Activated T-cell treated with anti-CD3 and anti-CD28 coated beads, Interleukin-2, amount 50 U/mL, for 72 hours (primary cell): ENCODE results near the gene ABHD17A. TPM values are rescaled to one million over a fixed set of nuclear protein-coding genes. Genes with fewer than 3 reads are reported as not detected.

Experiments
- ATAC-seq, 2 donors: fragments of 150-1000 bp; cut with Tn5 transposase; replicated peaks in 1 of 2; 2 replicates each; pipeline ENCODE4 v1.10.0; 2021; ENCODE audit warnings: moderate library complexity in 2 of 2, mild to moderate bottlenecking in 1 of 2
- DNase-seq, 2 donors: peaks; one replicate each; pipeline ENCODE4 v3.0.0; 2021 to 2022; ENCODE audit warnings: mixed read lengths in 1 of 2
- H3K27ac Mint-ChIP-seq: one replicate; pipeline ENCODE4 v1.8.0; 2022; ENCODE audit warnings: mild to moderate bottlenecking, moderate library complexity, mixed read lengths
- H3K27me3 Mint-ChIP-seq: one replicate; pipeline ENCODE4 v1.8.0; 2022; ENCODE audit warnings: low read depth, mixed read lengths
- H3K36me3 Mint-ChIP-seq, 2 donors: one replicate each; pipeline ENCODE4 v1.8.0; 2022; ENCODE audit warnings: mixed read lengths in 2 of 2, mild to moderate bottlenecking in 1 of 2; ENCODE audit not compliant: insufficient read depth in 2 of 2
- H3K4me1 Mint-ChIP-seq: one replicate; pipeline ENCODE4 v1.8.0; 2022; ENCODE audit warnings: low read depth, mixed read lengths
- H3K4me3 Mint-ChIP-seq, 2 donors: one replicate each; pipeline ENCODE4 v1.8.0; 2022; ENCODE audit warnings: mild to moderate bottlenecking in 2 of 2, mixed read lengths in 2 of 2, moderate library complexity in 2 of 2
- H3K9me3 Mint-ChIP-seq, 2 donors: one replicate each; pipeline ENCODE4 v1.8.0; 2022; ENCODE audit warnings: mixed read lengths in 2 of 2
- total RNA-seq, 2 donors: library from RNA; stranded (reverse); gene quantifications; one replicate each; pipeline ENCODE4 v1.2.3, GENCODE V29; 2022

Gene ABHD17A
- total RNA-seq, 2 donors from 2014 or later = 84.2 to 92.1 TPM

DNA sequence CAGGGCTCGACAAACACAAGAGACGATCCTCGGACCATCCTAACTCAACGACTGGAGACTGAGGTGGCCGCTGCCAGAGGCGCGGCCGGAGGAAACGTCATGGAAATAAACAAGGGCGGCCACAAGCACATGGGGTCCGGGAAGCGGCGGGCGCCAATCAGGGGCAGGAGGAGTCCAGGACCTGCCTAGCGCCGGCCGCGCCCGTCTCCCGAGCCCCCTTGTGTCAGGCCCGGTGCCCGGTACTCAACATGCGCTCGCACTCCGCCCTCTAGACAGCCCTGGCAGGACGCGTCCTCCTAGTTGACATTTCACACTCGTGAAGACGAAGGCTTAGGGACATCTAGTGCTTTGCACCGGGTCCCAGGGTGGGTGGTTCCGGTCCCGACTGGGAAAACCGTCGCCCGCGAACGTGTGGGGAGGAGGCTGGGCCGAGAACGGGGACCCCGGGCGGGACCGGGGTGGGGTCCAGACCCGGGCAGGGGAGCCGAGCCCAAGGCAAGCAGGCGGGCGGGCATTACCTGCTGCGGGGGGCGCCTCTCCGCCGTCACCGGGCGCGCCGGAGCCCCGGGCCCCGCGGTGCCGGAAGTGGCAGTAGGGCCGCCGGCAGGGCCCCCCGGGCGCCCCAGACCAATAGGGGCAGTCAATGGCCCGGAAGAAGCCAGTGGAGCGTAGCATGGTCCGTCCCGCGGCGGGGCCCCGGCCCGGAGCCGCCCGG is 37.5 kb downstream of the ABHD17A start:
- Mint-ChIP-seq H3K36me3 (peaks cover 0 to 5% of the 10 kb centered on the region in 2 donors), H3K27me3 (no peaks in the 10 kb centered on the region), H3K9me3 (no peaks in the 10 kb centered on the region), H3K4me1 (peaks cover 57% of the 10 kb centered on the region), H3K27ac (peak overlapping the region; percentile 96), H3K4me3 (peak overlapping the region; percentile 88 to 93)
- ATAC-seq = peak in 1 of 2 donors; percentile 40
- peak in 1 of 2 donors; percentile 39 for DNase-seq

DNA sequence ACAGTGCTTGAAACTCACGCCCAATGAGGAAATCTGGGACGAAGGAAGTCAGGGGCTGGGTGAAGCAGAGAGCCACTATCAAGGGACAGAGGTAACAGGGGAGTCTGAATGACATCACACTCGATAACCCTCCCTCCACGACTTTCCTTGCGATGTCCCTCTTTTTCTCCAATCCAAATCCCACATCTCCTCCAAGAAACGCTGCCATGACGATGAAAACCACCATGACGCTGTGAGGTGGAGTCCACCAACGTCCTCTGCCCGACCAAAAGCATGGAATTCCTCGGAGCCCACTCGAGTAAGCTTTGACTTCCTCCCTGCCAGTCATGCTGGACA is 38.0 kb downstream of the ABHD17A start:
- Mint-ChIP-seq H3K9me3 (no peaks in the 10 kb centered on the region), H3K4me1 (peaks cover 59% of the 10 kb centered on the region), H3K4me3 (peak overlapping the region; percentile 88 to 93), H3K27me3 (no peaks in the 10 kb centered on the region), H3K36me3 (peaks cover 0 to 5% of the 10 kb centered on the region in 2 donors), H3K27ac (peak overlapping the region; percentile 96)
- DNase-seq (no peak), ATAC-seq (no peak)

DNA sequence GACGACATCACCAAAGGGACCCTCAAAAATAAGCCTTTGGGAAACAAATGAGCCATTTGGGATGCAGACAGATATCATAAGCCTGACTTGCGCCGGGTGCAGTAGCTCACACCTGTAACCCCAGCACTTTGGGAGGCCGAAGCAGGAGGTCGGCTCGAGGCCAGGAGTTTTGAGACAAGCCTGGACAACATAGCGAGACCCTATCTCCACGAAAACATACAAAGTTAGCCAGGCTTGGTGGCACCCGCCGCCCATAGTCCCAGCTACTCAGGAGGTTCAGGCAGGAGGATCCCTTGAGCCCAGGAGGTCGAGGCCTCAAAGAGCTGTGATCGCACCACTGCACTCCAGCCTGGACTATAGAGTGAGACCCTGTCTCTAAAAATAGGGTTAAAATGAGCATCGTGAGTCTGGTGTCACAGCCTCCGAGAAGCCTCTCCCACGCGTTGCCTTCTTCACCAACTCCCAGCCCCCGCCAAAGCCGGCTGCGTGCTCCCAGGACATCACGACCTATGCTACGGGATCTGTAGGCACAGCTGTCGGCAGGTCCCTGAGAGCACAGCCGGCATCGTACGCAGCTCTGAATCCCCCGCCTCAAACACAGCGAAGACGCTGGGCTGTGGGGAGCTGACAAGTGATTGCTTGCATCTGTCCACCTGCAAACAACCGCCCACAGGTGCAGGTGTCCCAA is 38.6 kb downstream of the ABHD17A start:
- Mint-ChIP-seq H3K4me1 (peaks cover 63% of the 10 kb centered on the region), H3K27me3 (no peaks in the 10 kb centered on the region), H3K27ac (peak overlapping the region; percentile 96), H3K4me3 (peak overlapping the region; percentile 88 to 93), H3K9me3 (no peaks in the 10 kb centered on the region), H3K36me3 (peaks cover 0 to 5% of the 10 kb centered on the region in 2 donors)
- ATAC-seq = no peak
- no peak for DNase-seq

- Mint-ChIP-seq H3K27me3 (no peaks in the 10 kb centered on the region), H3K36me3 (peaks cover 0 to 5% of the 10 kb centered on the region in 2 donors), H3K9me3 (no peaks in the 10 kb centered on the region), H3K27ac (peak overlapping the region; percentile 52), H3K4me3 (peak overlapping the region; percentile 88 to 93), H3K4me1 (peaks cover 68% of the 10 kb centered on the region)
- DNase-seq = no peak
- no peak for ATAC-seq
Observed at GRCh38 chr19:1845642-1846041, 39.7 kb downstream of the ABHD17A start.

GRCh38 chr19:1845125-1845515 is 40.2 kb downstream of the ABHD17A start:
- Mint-ChIP-seq H3K36me3 (peaks cover 0 to 5% of the 10 kb centered on the region in 2 donors), H3K4me3 (no peak overlapping the region), H3K27ac (no peak overlapping the region), H3K27me3 (no peaks in the 10 kb centered on the region), H3K9me3 (no peaks in the 10 kb centered on the region), H3K4me1 (peaks cover 62% of the 10 kb centered on the region)
- ATAC-seq (no peak), DNase-seq (no peak)

- Mint-ChIP-seq H3K4me1 (peaks cover 57% of the 10 kb centered on the region), H3K27ac (no peak overlapping the region), H3K27me3 (no peaks in the 10 kb centered on the region), H3K9me3 (no peaks in the 10 kb centered on the region), H3K36me3 (peaks cover 0 to 5% of the 10 kb centered on the region in 2 donors), H3K4me3 (no peak overlapping the region)
- ATAC-seq (no peak), DNase-seq (no peak)
Observed at GRCh38 chr19:1844513-1845124, 40.7 kb downstream of the ABHD17A start.

- Mint-ChIP-seq H3K4me3 (no peak overlapping the region), H3K9me3 (no peaks in the 10 kb centered on the region), H3K4me1 (peaks cover 49% of the 10 kb centered on the region), H3K27me3 (no peaks in the 10 kb centered on the region), H3K36me3 (peaks cover 0 to 5% of the 10 kb centered on the region in 2 donors), H3K27ac (no peak overlapping the region)
- ATAC-seq (no peak), DNase-seq (no peak)
Observed at GRCh38 chr19:1843646-1844394, 41.5 kb downstream of the ABHD17A start.

DNA sequence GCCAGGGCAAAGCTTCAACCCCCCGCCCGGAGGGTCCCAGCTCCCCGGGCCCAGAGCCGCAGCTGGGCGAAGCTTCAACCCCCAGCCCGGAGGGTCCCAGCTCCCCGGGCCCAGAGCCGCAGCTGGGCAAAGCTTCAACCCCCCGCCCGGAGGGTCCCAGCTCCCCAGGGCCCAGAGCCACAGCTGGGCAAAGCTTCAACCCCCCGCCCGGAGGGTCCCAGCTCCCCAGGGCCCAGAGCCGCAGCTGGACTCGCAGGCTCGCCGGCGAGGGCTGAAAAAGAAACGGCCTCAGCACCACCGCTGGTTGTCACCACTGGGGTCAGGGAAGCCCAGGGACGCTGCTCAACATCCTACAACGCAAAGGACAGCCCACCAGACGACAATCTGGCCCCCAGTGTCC is 42.2 kb downstream of the ABHD17A start:
- H3K4me1 Mint-ChIP-seq = peaks cover 48% of the 10 kb centered on the region
- DNase-seq (no peak), ATAC-seq (no peak)
- H3K4me3 Mint-ChIP-seq = no peak overlapping the region
- no peaks in the 10 kb centered on the region for H3K27me3 Mint-ChIP-seq
- H3K36me3 Mint-ChIP-seq = peaks cover 0 to 5% of the 10 kb centered on the region in 2 donors
- no peaks in the 10 kb centered on the region for H3K9me3 Mint-ChIP-seq
- H3K27ac Mint-ChIP-seq = no peak overlapping the region

GRCh38 chr19:1841209-1841924 is 43.9 kb downstream of the ABHD17A start:
- no peak overlapping the region for H3K27ac Mint-ChIP-seq
- peaks cover 36% of the 10 kb centered on the region for H3K4me1 Mint-ChIP-seq
- peaks cover 0 to 3% of the 10 kb centered on the region in 2 donors for H3K36me3 Mint-ChIP-seq
- no peaks in the 10 kb centered on the region for H3K27me3 Mint-ChIP-seq
- H3K4me3 Mint-ChIP-seq = no peak overlapping the region
- DNase-seq = no peak
- no peaks in the 10 kb centered on the region for H3K9me3 Mint-ChIP-seq
- no peak for ATAC-seq

- Mint-ChIP-seq H3K4me1 (peaks cover 35% of the 10 kb centered on the region), H3K27ac (no peak overlapping the region), H3K36me3 (no peaks in the 10 kb centered on the region), H3K4me3 (no peak overlapping the region), H3K27me3 (no peaks in the 10 kb centered on the region), H3K9me3 (no peaks in the 10 kb centered on the region)
- DNase-seq (no peak), ATAC-seq (no peak)
Observed at GRCh38 chr19:1840541-1841115, 44.7 kb downstream of the ABHD17A start.

DNA sequence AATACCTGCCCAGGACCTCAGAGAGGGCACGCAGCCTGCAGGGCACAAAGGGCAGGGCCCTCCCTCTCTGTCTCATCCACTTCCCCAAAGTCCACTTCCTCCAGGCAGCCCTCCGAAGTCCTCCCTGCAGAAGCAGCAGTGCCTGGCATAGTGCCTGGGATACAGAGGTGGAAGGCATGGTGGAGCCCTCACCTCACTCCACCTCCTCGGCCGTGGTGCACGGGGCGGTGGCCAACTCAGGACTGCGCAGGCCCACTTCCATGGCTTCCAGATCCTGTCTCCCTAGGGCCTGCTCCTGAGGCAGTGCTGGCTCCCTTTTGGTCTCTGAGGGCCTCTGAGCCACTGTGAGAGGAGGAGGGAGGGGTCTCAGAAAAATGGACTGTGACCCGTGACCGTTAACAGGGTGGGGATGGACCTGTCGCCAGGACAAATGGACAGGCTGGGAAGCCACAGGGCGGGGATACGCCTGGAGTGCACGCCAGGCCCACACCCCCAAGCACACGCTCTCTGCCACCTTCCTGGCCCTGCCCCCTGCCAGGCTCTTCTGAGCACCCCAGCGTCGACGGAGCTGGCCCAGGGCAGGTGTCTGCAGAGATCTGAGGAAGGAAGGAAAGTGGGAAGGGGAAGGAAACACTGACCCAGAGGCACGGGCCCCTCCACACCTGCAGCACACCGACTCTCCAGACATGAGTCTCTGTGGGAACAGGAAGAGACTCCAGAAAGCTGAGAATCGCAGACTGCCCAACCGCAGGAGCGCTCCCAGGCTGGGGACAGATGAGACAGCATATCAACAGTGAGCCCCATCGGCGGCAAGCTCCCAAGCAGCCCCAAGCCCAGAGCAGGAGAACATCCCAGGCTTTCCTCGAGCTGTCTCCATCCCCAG is 45.4 kb downstream of the ABHD17A start:
- Mint-ChIP-seq H3K27ac (no peak overlapping the region), H3K4me1 (peaks cover 30% of the 10 kb centered on the region), H3K4me3 (no peak overlapping the region), H3K27me3 (no peaks in the 10 kb centered on the region), H3K9me3 (no peaks in the 10 kb centered on the region), H3K36me3 (no peaks in the 10 kb centered on the region)
- no peak for DNase-seq
- no peak for ATAC-seq
